BJ (cell line): Measurements from ENCODE around the gene IGSF21. TPM values are rescaled to one million over a fixed set of nuclear protein-coding genes. Genes with fewer than 3 reads are reported as not detected.

Source experiments
- CTCF ChIA-PET: fragments of 350-600 bp; formaldehyde crosslinking; extraction: SDS; loops from one replicate; lab custom pipeline; 2021; ENCODE audit warnings: antibody characterized with exemption, inconsistent platforms; lab: Yijun Ruan, JAX
- POLR2A ChIA-PET: fragments of 300-600 bp; sonication (Branson Sonifier 250); formaldehyde crosslinking; extraction: SDS; loops from one replicate; lab custom pipeline; 2021; ENCODE audit warnings: antibody characterized with exemption; lab: Charles Lee
- DNase-seq: peaks from one replicate; pipeline ENCODE4 v3.0.0-alpha.2; 2011; ENCODE audit warnings: low read depth
- H3K27me3 ChIP-seq: 2 replicates; pipeline ENCODE4 v1.6.0; 2011; ENCODE audit warnings: low read length; ENCODE audit not compliant: control insufficient read depth, insufficient read depth
- H3K36me3 ChIP-seq: 2 replicates; pipeline ENCODE4 v1.5.1; 2011; ENCODE audit warnings: low read length; ENCODE audit not compliant: control insufficient read depth, insufficient read depth
- H3K4me3 ChIP-seq: 2 replicates; pipeline ENCODE4 v1.5.1; 2011; ENCODE audit warnings: low read depth, mild to moderate bottlenecking, control low read depth, low read length
- CTCF ChIP-seq: IDR thresholded peaks from 2 replicates; pipeline ENCODE4 v1.5.1; 2011; ENCODE audit warnings: low read depth, mild to moderate bottlenecking, control low read depth, inconsistent platforms, low read length, moderate library complexity; ENCODE audit not compliant: insufficient read depth
- polyA plus RNA-seq: library from polyadenylated mRNA; depleted of rRNA; stranded (reverse); fragments of >200 nt; gene quantifications from 2 replicates; pipeline ENCODE4 v1.2.3, GENCODE V29; 2011

Gene IGSF21
- polyA plus RNA-seq, 1 experiment = not detected

GRCh38 chr1:18199462-18199861 lies 91.9 kb downstream of the IGSF21 start:
- CTCF ChIA-PET = no interaction called here
- POLR2A ChIA-PET = no interaction called here
- no peak overlapping the region for H3K4me3 ChIP-seq
- no peaks in the 10 kb centered on the region for H3K27me3 ChIP-seq
- DNase-seq = no peak
- no peaks in the 10 kb centered on the region for H3K36me3 ChIP-seq
- no peak for TF ChIP-seq CTCF

GRCh38 chr1:18200136-18200717 lies 92.6 kb downstream of the IGSF21 start:
- H3K4me3 ChIP-seq = no peak overlapping the region
- ChIA-PET CTCF (no interaction called here), POLR2A (no interaction called here)
- DNase-seq = no peak
- no peak for TF ChIP-seq CTCF
- H3K36me3 ChIP-seq = no peaks in the 10 kb centered on the region
- no peaks in the 10 kb centered on the region for H3K27me3 ChIP-seq

GRCh38 chr1:18200918-18201317 lies 93.3 kb downstream of the IGSF21 start:
- CTCF ChIA-PET = no interaction called here
- POLR2A ChIA-PET = no interaction called here
- TF ChIP-seq CTCF = no peak
- Histone ChIP-seq H3K36me3 (no peaks in the 10 kb centered on the region), H3K27me3 (no peaks in the 10 kb centered on the region), H3K4me3 (no peak overlapping the region)
- no peak for DNase-seq

GRCh38 chr1:18201997-18202719 lies 94.6 kb downstream of the IGSF21 start:
- ChIA-PET POLR2A (no interaction called here), CTCF (no interaction called here)
- Histone ChIP-seq H3K4me3 (no peak overlapping the region), H3K36me3 (no peaks in the 10 kb centered on the region), H3K27me3 (no peaks in the 10 kb centered on the region)
- TF ChIP-seq CTCF = no peak
- DNase-seq = no peak

GRCh38 chr1:18203645-18204044 lies 96.0 kb downstream of the IGSF21 start:
- H3K4me3 ChIP-seq = no peak overlapping the region
- no peaks in the 10 kb centered on the region for H3K36me3 ChIP-seq
- ChIA-PET CTCF (no interaction called here), POLR2A (no interaction called here)
- H3K27me3 ChIP-seq = no peaks in the 10 kb centered on the region
- no peak for TF ChIP-seq CTCF
- no peak for DNase-seq
